Lower leg skin (tissue), 4 donors: ENCODE data around the gene OR8B12. TPM values are rescaled to one million over a fixed set of nuclear protein-coding genes. Genes with fewer than 3 reads are reported as not detected.

Experiments used
- DNase-seq, 2 donors: peaks; one replicate each; pipeline ENCODE4 v3.0.0-alpha.2; 2019; ENCODE audit warnings: low spot score in 2 of 2
- H3K4me3 ChIP-seq: fragments of 200-600 bp; sonication (generic); 2 replicates; pipeline ENCODE4 v1.5.1; 2017; ENCODE audit warnings: mild to moderate bottlenecking, low read depth; ENCODE audit not compliant: poor library complexity, severe bottlenecking
- CTCF ChIP-seq, 3 donors: fragments of 450-650 bp; IDR thresholded peaks; one replicate each; pipeline ENCODE4 v1.5.1; 2016; ENCODE audit warnings: antibody characterized with exemption in 3 of 3, mild to moderate bottlenecking in 3 of 3, moderate library complexity in 2 of 3
- POLR2A ChIP-seq, 2 donors: fragments of 450-650 bp; IDR thresholded peaks; one replicate each; pipeline ENCODE4 v1.6.1; 2016 to 2017; ENCODE audit warnings: antibody characterized with exemption in 2 of 2, mild to moderate bottlenecking in 1 of 2, moderate library complexity in 1 of 2
- WGBS, 2 donors: methylation state at CpG; one replicate each; pipeline ENCODE4 v1.1.5; 2018; 5-methylcytosine and 5-hydroxymethylcytosine counted together
- intact Hi-C: fragments of 100-400 bp; cut with DNase I; formaldehyde crosslinking; loops from one replicate; pipeline ENCODE4 v1.15.0; 2023; ENCODE audit warnings: low total_unique reads
- total RNA-seq, 4 donors: library from RNA; depleted of rRNA; stranded (reverse); fragments of >200 nt; gene quantifications; one replicate each; pipeline ENCODE4 v1.1.0, GENCODE V29; 2016

The OR8B12 gene
- total RNA-seq, 4 donors from 2014 or later: not detected

GRCh38 chr11:124569697-124570096, 26.2 kb upstream of the OR8B12 start, which contains the start of gene OR8A1:
TSS of gene OR8A1 (plus strand) at chr11:124569997. CDS start at chr11:124570120, 123 bp downstream.
- intact Hi-C loops: no loop called here
- no peak for DNase-seq
- no peak within 1 kb of the TSS for H3K4me3 ChIP-seq
- WGBS, 2 donors: 34 to 73% methylated on average over 4 of the region's 4 CpGs
- no peak for TF ChIP-seq POLR2A (IDR thresholded peaks at IDR 0.05)
- no peak for TF ChIP-seq CTCF (IDR thresholded peaks at IDR 0.05)

- no peak overlapping the region for H3K4me3 ChIP-seq
- no peak for DNase-seq
- intact Hi-C loops: no loop called here
- TF ChIP-seq CTCF (IDR thresholded peaks at IDR 0.05) (no peak), POLR2A (IDR thresholded peaks at IDR 0.05) (no peak)
- WGBS, 2 donors: 39 to 42% methylated on average over 2 of the region's 2 CpGs
Observed at GRCh38 chr11:124556828-124557227, 13.4 kb upstream of the OR8B12 start.

- intact Hi-C loops: no loop called here
- WGBS, 2 donors: 86 to 91% methylated on average over 4 of the region's 4 CpGs
- no peak for TF ChIP-seq POLR2A (IDR thresholded peaks at IDR 0.05)
- TF ChIP-seq CTCF (IDR thresholded peaks at IDR 0.05): no peak
- no peak for DNase-seq
- no peak overlapping the region for H3K4me3 ChIP-seq
Observed at GRCh38 chr11:124551987-124552386, 8.5 kb upstream of the OR8B12 start.

- WGBS, 2 donors: 85 to 86% methylated on average over 6 of the region's 6 CpGs
- intact Hi-C loops: no loop called here
- DNase-seq: no peak
- no peak for TF ChIP-seq CTCF (IDR thresholded peaks at IDR 0.05)
- TF ChIP-seq POLR2A (IDR thresholded peaks at IDR 0.05): no peak
- H3K4me3 ChIP-seq: no peak overlapping the region
Observed at GRCh38 chr11:124551189-124551588, 7.7 kb upstream of the OR8B12 start.

GRCh38 chr11:124543145-124543544, 309 bp downstream of the OR8B12 start:
- WGBS, 2 donors: 83 to 85% methylated on average over 6 of the region's 6 CpGs
- TF ChIP-seq POLR2A (IDR thresholded peaks at IDR 0.05): no peak
- TF ChIP-seq CTCF (IDR thresholded peaks at IDR 0.05): no peak

GRCh38 chr11:124541204-124541603, 2.2 kb downstream of the OR8B12 start:
- WGBS, 2 donors: 76 to 79% methylated on average over 6 of the region's 6 CpGs
- no peak for DNase-seq
- intact Hi-C loops: no loop called here
- no peak overlapping the region for H3K4me3 ChIP-seq
- no peak for TF ChIP-seq POLR2A (IDR thresholded peaks at IDR 0.05)
- TF ChIP-seq CTCF (IDR thresholded peaks at IDR 0.05): no peak

More at GRCh38 chr11:124543145-124543544, 309 bp downstream of the OR8B12 start:
- no peak overlapping the region for H3K4me3 ChIP-seq
- intact Hi-C loops: no loop called here
- DNase-seq: no peak
